GM12801 (cell line): Measurements from ENCODE around the gene NXNL2.

Experiments
- CTCF ChIP-seq: IDR thresholded peaks from one replicate; pipeline ENCODE4 v1.5.1; 2011; ENCODE audit warnings: control low read depth; ENCODE audit not compliant: insufficient read length; ENCODE audit errors: extremely low read depth

Gene NXNL2

DNA sequence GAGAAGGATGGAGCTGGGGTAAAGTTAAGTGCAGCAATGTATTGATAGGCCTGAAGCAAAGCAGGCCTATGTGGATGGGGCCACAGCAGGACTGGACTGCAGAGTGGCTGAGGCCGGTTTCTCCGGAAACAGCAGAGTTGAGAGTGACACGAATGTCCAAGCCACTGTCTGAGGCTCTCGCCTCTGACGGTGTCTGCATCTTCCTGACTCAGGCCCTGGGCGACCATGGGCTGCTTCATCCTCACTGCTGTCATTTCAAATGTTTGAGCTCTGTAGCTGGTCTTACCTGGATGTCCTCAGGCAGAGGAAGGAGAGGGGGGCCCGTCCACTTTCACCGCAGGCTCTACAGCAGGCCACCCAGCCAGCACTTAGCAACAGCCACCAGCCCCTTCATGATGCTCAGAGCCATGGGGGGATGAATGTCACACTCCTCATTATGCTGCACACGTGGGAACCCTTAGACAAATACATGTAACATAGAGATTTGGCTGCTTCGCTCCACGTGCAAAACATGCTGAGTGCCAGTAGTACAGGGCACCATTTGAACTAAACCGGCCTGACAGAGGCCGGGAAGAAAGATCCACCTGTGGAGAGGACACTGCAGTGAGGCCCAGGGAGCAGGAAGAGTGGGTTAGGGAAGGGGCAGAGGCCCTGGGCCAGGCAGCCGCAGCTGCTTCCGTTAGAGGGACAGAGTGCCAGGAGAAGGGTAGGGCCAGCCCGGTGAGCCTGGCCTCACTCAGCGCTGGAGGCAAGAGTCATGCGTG is 31.7 kb upstream of the NXNL2 start:
- TF ChIP-seq CTCF = no peak

GRCh38 chr9:88503845-88504764 is 30.9 kb upstream of the NXNL2 start:
- no peak for TF ChIP-seq CTCF

- no peak for TF ChIP-seq CTCF
These were observed 26.7 kb upstream of the NXNL2 start for GRCh38 chr9:88508326-88508725.

DNA sequence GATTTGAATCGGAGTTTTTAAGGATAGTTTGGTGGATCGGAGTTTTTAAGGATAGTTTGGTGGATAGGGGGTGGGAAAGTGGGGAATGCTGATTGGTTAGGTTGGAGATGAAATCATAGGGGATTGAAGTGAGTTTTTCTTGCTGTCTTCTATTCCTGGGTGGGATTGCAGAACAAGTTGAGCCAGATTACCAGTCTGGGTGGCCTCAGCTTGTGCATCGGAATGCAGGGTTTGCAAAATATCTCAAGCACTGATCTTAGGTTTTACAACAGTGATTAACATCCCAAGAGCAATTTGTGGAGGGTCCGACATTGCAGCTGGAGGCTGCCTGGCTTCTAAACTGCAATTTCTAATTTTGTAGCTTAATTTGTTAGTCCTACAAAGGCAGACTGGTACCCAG is 23.1 kb upstream of the NXNL2 start:
- no peak for TF ChIP-seq CTCF

- no peak for TF ChIP-seq CTCF
These were observed 20.7 kb upstream of the NXNL2 start for GRCh38 chr9:88514247-88514646.

DNA sequence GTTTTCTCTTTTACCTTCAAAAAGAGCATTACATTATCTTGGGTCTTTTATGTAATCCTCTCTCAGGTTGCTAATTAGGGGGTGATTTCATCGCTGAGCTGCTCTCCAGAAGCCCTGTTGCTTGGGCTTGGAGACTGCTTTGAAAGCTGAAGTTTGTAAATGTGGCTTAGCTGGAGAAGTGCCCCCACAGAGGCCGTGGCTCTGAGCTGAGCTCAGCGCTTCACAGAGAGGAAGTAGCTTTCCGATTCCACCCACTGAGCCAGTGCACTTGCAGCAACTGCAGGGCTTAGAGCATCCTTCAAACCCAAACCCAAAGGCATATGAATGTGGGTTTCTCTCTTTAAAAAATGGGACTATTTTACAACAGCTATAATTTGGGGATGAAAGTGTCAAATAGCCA is 13.7 kb upstream of the NXNL2 start:
- no peak for TF ChIP-seq CTCF

GRCh38 chr9:88522360-88522759 is 12.6 kb upstream of the NXNL2 start:
- TF ChIP-seq CTCF = no peak
